IPS DF 4.7 (cell line): Measurements from ENCODE around the gene GGPS1.
"Not testable (repeated sequence)": the region's sequence is repeated elsewhere in the genome, so short reads cannot be mapped to it uniquely, and the experiment has no call there.

Experiments
- DNase-seq: peaks from one replicate; pipeline ENCODE4 v3.0.0-alpha.2; 2013; ENCODE audit warnings: low spot score; ENCODE audit errors: extremely low read depth

GGPS1 gene

GRCh38 chr1:235304549-235305451 lies 23.6 kb upstream of the GGPS1 start:
- DNase-seq: no peak

GRCh38 chr1:235307158-235308124 lies 20.9 kb upstream of the GGPS1 start:
- DNase-seq: no peak

GRCh38 chr1:235309206-235309605 lies 19.2 kb upstream of the GGPS1 start:
- not testable (repeated sequence) for DNase-seq

DNA sequence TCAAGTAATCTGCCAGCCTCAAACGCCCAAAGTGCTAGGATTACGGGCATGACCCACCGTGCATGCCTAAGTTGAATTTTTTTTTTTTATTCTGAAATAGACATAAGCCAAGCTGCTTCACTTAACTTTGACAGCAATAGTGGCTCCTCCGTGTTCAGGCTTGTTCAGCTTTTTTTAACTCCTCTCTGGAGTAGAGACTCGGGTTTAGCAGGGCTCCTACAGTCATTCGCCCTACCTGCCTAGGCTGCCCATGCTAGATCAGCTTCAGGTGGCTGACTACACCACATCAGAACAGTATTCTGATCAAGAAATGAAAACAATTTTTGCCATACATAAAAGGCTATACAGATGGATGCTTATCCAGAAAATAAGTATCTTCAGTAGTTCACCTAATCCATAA lies 15.1 kb upstream of the GGPS1 start:
- DNase-seq: no peak

GRCh38 chr1:235313931-235314678 lies 14.3 kb upstream of the GGPS1 start:
- DNase-seq: no peak

- DNase-seq: no peak
Measured at GRCh38 chr1:235315173-235315572, 13.2 kb upstream of the GGPS1 start.

DNA sequence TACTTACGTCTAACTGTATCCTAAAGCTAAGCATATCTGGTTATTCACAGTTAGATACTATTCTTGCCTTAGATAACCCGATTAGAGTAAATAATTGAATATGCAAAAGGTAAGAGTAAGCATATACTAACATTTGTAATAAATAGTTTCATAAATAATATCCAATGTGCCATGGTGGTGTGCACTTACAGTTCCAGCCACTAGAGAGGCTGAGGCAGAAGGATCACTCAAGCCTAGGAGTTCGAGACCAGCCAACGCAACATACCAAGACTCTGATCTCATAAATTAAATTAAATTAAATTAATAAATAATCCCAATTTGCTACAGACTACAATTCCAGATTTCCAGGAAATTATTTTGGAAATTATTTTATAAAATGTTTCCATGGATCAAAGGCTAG lies 12.6 kb upstream of the GGPS1 start:
- no peak for DNase-seq

- DNase-seq: no peak
Measured at GRCh38 chr1:235317168-235317567, 11.2 kb upstream of the GGPS1 start.

DNA sequence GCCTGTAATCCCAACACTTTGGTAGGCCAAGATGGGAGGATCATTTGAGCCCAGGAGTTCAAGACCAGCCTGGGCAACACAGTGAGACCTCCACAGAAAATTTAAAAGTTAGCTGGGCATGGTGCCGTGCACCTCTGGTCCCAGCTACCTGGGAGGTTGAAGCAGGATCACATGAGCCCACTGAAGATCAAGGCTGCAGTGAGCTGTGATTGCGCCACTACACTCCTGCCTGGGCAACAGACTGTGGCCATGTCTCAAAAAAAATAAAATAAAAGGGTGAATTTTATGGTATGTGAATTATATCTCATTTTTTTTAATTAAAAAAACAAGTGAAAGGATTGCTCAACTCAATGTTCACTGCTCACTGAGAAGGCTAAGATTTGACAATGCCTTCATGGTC lies 9.1 kb upstream of the GGPS1 start:
- DNase-seq: no peak

DNA sequence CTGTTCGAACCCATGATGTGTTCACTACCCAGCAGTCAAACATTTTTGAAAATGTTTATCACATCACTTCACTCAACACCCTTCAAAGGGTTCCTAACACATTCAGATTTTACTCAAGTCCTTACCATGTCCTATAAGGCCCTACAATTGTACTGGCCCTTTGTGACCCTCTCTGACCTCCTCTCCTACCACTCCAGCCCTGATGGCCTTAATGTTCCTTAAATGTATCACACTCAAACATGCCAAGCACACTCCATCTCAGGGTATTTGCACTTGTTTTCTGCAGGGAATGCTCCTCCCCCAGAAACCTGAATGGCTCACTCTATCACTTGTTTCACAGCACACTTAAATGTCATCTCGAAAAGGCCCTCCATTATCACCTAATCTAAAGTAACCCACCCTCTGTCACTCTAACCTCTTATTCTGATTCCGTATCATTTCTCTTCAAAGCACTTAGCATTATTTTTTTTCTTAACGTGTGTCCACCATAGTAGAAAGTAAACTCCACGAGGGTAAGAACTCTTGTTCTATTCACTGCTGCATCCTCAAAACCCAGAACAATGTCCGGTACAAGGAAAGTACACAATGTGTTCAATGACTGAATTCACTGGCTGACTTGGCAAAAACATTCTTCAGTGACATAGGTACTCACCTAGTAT lies 7.7 kb upstream of the GGPS1 start:
- DNase-seq: no peak

GRCh38 chr1:235324296-235324695 lies 4.1 kb upstream of the GGPS1 start:
- DNase-seq: no peak

DNA sequence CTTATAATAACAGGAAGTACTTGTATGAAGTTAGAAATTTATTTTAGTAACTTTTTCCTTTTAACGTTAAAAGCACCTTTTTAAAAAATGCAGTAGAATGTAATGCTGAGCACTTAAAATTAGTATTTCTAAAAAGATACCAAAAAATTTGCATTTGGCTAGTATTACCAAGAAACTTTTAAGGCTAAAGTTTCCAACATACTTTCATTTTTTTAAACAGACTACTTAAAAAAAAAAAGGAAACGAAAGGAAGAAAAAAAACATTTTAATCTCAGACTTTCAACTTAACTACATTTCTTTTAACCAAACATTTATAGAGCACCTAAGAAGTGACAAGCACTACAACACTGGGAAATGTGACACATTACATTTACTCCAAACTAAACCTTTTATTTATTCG lies 3.2 kb upstream of the GGPS1 start:
- DNase-seq: no peak

DNA sequence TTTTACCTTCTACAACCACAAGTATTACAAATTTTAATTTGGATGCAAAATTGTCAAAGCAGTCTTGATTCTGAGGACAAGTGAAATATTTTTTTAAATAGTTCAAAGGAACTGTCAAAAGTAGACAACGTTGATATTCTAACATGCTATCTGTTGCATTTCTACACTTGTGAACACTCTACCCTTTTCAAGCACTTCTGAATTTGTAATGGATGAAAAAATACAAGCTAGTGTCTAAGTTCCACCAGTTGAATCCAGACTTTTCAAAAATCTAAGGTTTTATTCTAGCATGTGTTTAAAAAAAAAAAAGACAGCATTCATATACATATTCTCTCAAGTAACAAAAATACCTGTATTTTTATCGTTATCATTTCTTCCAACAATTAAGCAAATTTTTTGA lies 2.5 kb upstream of the GGPS1 start:
- no peak for DNase-seq

DNA sequence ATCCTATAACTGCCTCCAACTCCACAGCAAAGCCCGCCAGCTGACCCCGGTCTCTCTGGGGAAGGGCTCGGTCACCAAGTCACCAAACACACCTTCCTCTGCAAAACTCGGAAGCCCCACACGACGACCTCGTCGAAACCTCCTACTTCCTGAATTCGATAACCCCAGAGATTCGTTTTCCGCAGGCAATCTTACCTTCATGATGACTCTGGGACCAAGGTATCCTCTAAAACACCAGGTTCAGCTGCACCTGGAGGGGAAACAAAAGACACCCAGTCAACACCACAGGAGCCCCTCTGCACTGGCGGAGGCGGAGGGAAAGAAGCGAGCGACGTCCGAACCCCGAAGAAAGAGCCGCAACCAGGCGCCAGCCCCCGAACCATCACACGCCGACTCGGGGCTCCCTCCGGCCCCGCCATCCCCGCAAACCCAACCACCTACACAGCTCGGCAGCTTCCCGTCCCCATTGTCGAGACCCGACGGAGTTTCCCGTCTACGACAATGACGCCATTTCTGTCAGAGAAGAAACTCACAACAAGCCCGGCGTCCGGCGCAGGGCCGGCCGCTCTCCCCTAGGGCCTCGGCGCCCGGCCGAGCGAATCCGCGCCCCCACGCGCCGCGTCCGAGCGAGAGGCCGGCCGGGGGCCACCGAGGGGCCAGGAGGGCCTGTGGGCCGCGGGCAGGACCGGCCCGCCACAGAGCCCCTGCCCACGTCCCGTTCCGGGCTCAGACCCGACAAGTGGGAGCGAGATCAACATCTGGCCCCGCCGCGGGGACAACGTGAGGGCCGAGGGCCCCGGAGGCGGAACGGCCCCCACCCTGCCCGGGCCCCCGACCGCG lies 1.4 kb upstream of the GGPS1 start:
- no peak for DNase-seq

GRCh38 chr1:235327559-235328270 lies 655 bp upstream of the GGPS1 start, which contains the start of gene ARID4B:
TSS of gene ARID4B (minus strand) at chr1:235328179. CDS start at chr1:235326919, 1,260 bp downstream.
- no peak for DNase-seq

GRCh38 chr1:235329139-235329902 lies 951 bp downstream of the GGPS1 start:
- DNase-seq: no peak

GRCh38 chr1:235330918-235331285 lies 2.5 kb downstream of the GGPS1 start:
- DNase-seq: no peak

- DNase-seq: no peak
Measured at GRCh38 chr1:235331401-235331800, 3.0 kb downstream of the GGPS1 start.

GRCh38 chr1:235336903-235337302 lies 8.5 kb downstream of the GGPS1 start:
- no peak for DNase-seq
